GM12878 (cell line): ENCODE results near the gene NOS2. TPM values are rescaled to one million over a fixed set of nuclear protein-coding genes. Genes with fewer than 3 reads are reported as not detected.

Source experiments
- ATAC-seq: fragments of 200-7000 bp; cut with Tn5 transposase; 3 replicates; pipeline ENCODE4 v1.9.1; 2020; ENCODE audit warnings: mild to moderate bottlenecking, moderate library complexity
- BruUV-seq: library from RNA; stranded (reverse); fragments of 400-500 nt; replicated peaks from 2 replicates; lab custom pipeline; 2021; lab: Mats Ljungman, UMichigan
- CTCF ChIA-PET: fragments of 300-600 bp; sonication (Branson Sonifier 250); formaldehyde crosslinking; extraction: SDS; loops from one replicate; lab custom pipeline; 2021; ENCODE audit warnings: inconsistent platforms; lab: Yijun Ruan, JAX
- POLR2A ChIA-PET: fragments of 350-600 bp; formaldehyde crosslinking; extraction: SDS; loops from one replicate; lab custom pipeline; 2021; ENCODE audit warnings: inconsistent platforms; lab: Charles Lee
- RAD21 ChIA-PET: fragments of 300-600 bp; sonication (Branson Sonifier 250); formaldehyde crosslinking; loops from one replicate; lab custom pipeline; 2023; ENCODE audit warnings: antibody characterized with exemption; ENCODE audit not compliant: unreplicated experiment; lab: Charles Lee
- SMC1A ChIA-PET: fragments of 300-600 bp; sonication (Branson Sonifier 250); formaldehyde crosslinking; loops from one replicate; lab custom pipeline; 2023; ENCODE audit not compliant: unreplicated experiment, uncharacterized antibody; lab: Charles Lee
- DNase-seq: peaks from one replicate; pipeline ENCODE4 v3.0.0-alpha.2; 2011; ENCODE audit warnings: low read depth, low spot score
- FAIRE-seq: peaks from 3 replicates; lab custom pipeline; 2011; peaks lifted over from hg19 to GRCh38; lab: Jason Lieb, UNC
- H2AFZ ChIP-seq: 2 replicates; pipeline ENCODE4 v1.6.0; 2011; ENCODE audit warnings: low read depth, low read length, control low read depth; ENCODE audit not compliant: control insufficient read depth
- H3K27ac ChIP-seq: 2 replicates; pipeline ENCODE4 v1.5.1; 2011; ENCODE audit warnings: control low read depth; ENCODE audit not compliant: control insufficient read depth, insufficient read depth
- H3K27me3 ChIP-seq, 2 experiments: replicated peaks in 1 of 2; 2 replicates each; pipeline versions ENCODE4 v1.6.0 to v1.6.1; 2011; ENCODE audit warnings: low read length in 1 of 2; ENCODE audit not compliant: control insufficient read depth in 2 of 2, insufficient read depth in 2 of 2
- H3K36me3 ChIP-seq, 2 experiments: 2 replicates each; pipeline ENCODE4 v1.5.1; 2011; ENCODE audit warnings: low read length in 1 of 2; ENCODE audit not compliant: control insufficient read depth in 2 of 2, insufficient read depth in 2 of 2
- H3K4me1 ChIP-seq: 2 replicates; pipeline ENCODE4 v1.6.1; 2011; ENCODE audit warnings: mild to moderate bottlenecking, low read length, moderate library complexity, mixed read lengths; ENCODE audit not compliant: control insufficient read depth, insufficient read depth
- H3K4me2 ChIP-seq: 2 replicates; pipeline ENCODE4 v1.6.0; 2011; ENCODE audit warnings: control low read depth; ENCODE audit not compliant: control insufficient read depth, insufficient read depth
- H3K4me3 ChIP-seq: fragments of 200-600 bp; sonication (generic); 2 replicates; pipeline ENCODE4 v1.5.1; 2016
- H3K79me2 ChIP-seq: 2 replicates; pipeline ENCODE4 v1.6.0; 2011; ENCODE audit warnings: low read length; ENCODE audit not compliant: control insufficient read depth, insufficient read depth
- H3K9ac ChIP-seq: 2 replicates; pipeline ENCODE4 v1.8.0; 2011; ENCODE audit warnings: low read length, control low read depth, mixed read lengths; ENCODE audit not compliant: control insufficient read depth, insufficient read depth
- H3K9me3 ChIP-seq: replicated peaks from 3 replicates; pipeline ENCODE4 v1.5.1; 2011; ENCODE audit warnings: mild to moderate bottlenecking, low read length; ENCODE audit not compliant: control insufficient read depth, insufficient read depth
- H4K20me1 ChIP-seq: 2 replicates; pipeline ENCODE4 v1.6.0; 2011; ENCODE audit not compliant: control insufficient read depth, insufficient read depth
- BHLHE40 ChIP-seq, 2 experiments: fragments of 450-650 bp in 1 of 2; IDR thresholded peaks; 2 replicates each; pipeline ENCODE4 v1.6.1; 2011 to 2017; ENCODE audit warnings: low read depth in 2 of 2, borderline replicate concordance in 1 of 2, improper control_type of control experiment in 1 of 2, low read length in 1 of 2, mild to moderate bottlenecking in 1 of 2
- CBX5 ChIP-seq: sonication (generic); IDR thresholded peaks from 2 replicates; pipeline ENCODE4 v1.6.1; 2016; ENCODE audit warnings: low read depth, moderate library complexity, mild to moderate bottlenecking, inconsistent platforms
- DPF2 ChIP-seq: fragments of 450-650 bp; IDR thresholded peaks from 2 replicates; pipeline ENCODE4 v1.6.1; 2017; ENCODE audit warnings: mild to moderate bottlenecking
- PML ChIP-seq: IDR thresholded peaks from 2 replicates; pipeline ENCODE4 v1.6.1; 2012; ENCODE audit warnings: low read length, inconsistent platforms
- RCOR1 ChIP-seq: conservative IDR thresholded peaks from 2 replicates; pipeline ENCODE4 v1.6.1; 2012; ENCODE audit warnings: low read depth, low read length, improper control_type of control experiment
- SIX5 ChIP-seq: IDR thresholded peaks from 2 replicates; pipeline ENCODE4 v1.6.1; 2011; ENCODE audit warnings: mild to moderate bottlenecking, low read depth, low read length, moderate library complexity; ENCODE audit not compliant: severe bottlenecking
- SMAD5 ChIP-seq: IDR thresholded peaks from 2 replicates; pipeline ENCODE4 v1.6.1; 2016; ENCODE audit warnings: antibody characterized with exemption, low read depth
- TAF1 ChIP-seq: IDR thresholded peaks from 2 replicates; pipeline ENCODE4 v1.6.1; 2011; ENCODE audit warnings: mild to moderate bottlenecking, low read depth, low read length, borderline replicate concordance
- TARDBP ChIP-seq: IDR thresholded peaks from 2 replicates; pipeline ENCODE4 v1.6.1; 2016; ENCODE audit warnings: borderline replicate concordance
- WGBS: methylation state at CpG from one replicate; pipeline ENCODE4 v1.1.6; 2016; ENCODE audit warnings: low lambda C conversion rate; ENCODE audit not compliant: insufficient replicate concordance, insufficient coverage; ENCODE audit errors: missing lambda C conversion rate; 5-methylcytosine and 5-hydroxymethylcytosine counted together
- in situ Hi-C: fragments of 300-500 bp; cut with MboI; formaldehyde crosslinking; loops from 9 replicates; pipeline ENCODE4 v1.14.3; 2018; ENCODE audit warnings: mixed read lengths
- intact Hi-C: fragments of 100-400 bp; cut with micrococcal nuclease; formaldehyde crosslinking; loops from one replicate; pipeline ENCODE4 v1.14.2; 2022; ENCODE audit not compliant: unreplicated experiment
- polyA plus RNA-seq, 11 experiments: library from polyadenylated mRNA; depleted of rRNA in 4 of 11; unstranded in 6 of 11; stranded (reverse) in 5 of 11; fragments of >200 nt; fragmentation: Nextera tagmentation in 4 of 11; fragmentation: Illumina TruSeq in 1 of 11; extraction: Ambion mirVana in 4 of 11; extraction: Trizol in 1 of 11; gene quantifications; 1 replicate in 1 of 11; 2 replicates in 10 of 11; pipeline versions ENCODE4 v1.2.1 to v1.2.3, GENCODE V29; 2011 to 2016; ENCODE audit warnings: inconsistent platforms in 2 of 11, missing spikeins in 2 of 11, low read depth in 1 of 11
- total RNA-seq, 4 experiments: library from RNA; depleted of rRNA in 3 of 4; stranded (reverse); fragments of >200 nt in 3 of 4; fragmentation: Illumina TruSeq in 1 of 4; extraction: Trizol in 1 of 4; gene quantifications; 2 replicates each; pipeline versions ENCODE4 v1.2.1 to v1.2.3, GENCODE V29; 2013 to 2021
- TF ChIP-seq, protein P1 (sequence below): IDR thresholded peaks from 2 replicates; pipeline ENCODE4 v1.6.1; 2011; ENCODE audit warnings: low read depth, low read length, improper control_type of control experiment, borderline replicate concordance
- TF ChIP-seq, protein P2 (sequence below): fragments of 450-650 bp; IDR thresholded peaks from 2 replicates; pipeline ENCODE4 v1.6.1; 2017; ENCODE audit warnings: low read depth, mild to moderate bottlenecking, moderate library complexity
- TF ChIP-seq, protein P3 (sequence below): fragments of 450-650 bp; formaldehyde crosslinking; IDR thresholded peaks from 2 replicates; pipeline ENCODE4 v1.4.0; 2022; ENCODE audit warnings: mild to moderate bottlenecking, moderate library complexity
- TF ChIP-seq, protein P4 (sequence below): IDR thresholded peaks from 2 replicates; pipeline ENCODE4 v1.6.1; 2011; ENCODE audit warnings: mild to moderate bottlenecking, low read depth, low read length, moderate library complexity; ENCODE audit not compliant: insufficient replicate concordance
- TF ChIP-seq, protein P5 (sequence below): fragments of 150-350 bp; IDR thresholded peaks from 2 replicates; pipeline ENCODE4 v1.6.1; 2014; ENCODE audit warnings: mild to moderate bottlenecking, low read depth, low read length

NOS2 gene
- total and polyA plus RNA-seq, 10 of the 15 experiments (the other 5 are each of a cell fraction or from before 2014, with no cell fraction given): 0.01 to 0.05 (median 0.01) TPM; not detected in 7

DNA sequence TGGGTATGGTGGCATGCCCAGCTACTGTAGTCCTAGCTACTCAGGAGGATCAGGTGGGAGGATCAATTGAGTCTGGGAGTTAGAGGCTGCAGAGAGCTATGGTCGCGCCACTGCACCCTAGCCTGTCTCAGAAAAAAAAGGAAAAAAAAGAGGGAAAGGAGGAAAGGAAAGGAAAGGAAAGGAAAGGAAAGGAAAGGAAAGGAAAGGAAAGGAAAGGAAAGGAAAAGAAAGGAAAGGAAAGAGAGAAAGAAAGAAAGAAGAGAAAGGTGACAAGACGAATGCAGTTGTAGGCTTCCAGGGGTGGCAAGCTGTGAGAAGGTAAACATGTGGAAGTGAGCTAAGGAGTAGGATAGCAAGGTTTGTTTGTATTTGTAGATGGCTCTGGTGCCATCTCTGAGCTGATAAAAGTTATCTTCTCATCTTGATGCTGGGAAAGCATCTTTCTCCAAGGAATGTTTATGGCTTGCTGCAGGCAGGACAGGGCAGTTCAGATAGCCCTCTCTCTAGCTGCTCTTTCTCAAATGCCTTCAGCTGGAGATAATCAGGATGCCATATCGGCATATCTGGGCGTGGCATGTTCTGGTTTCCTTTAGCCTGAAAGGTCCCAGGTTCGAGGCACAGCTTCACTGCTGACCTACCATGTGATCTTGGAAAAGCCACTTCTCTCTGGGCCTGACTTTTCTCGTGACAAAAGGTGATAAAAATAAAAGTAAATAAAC lies 2.8 kb upstream of the NOS2 start:
- SMC1A ChIA-PET: interaction anchor here (0.6 to 4.9 kb wide), 5 partner anchors 43 to 563 kb away, joined by 3 to 45 read pairs (median 4); no protein-coding TSS in a partner anchor
- POLR2A ChIA-PET: interaction anchor here (0.6 to 1.1 kb wide), 2 partner anchors 49 to 89 kb away, joined by 3 to 5 read pairs; no protein-coding TSS in a partner anchor
- Histone ChIP-seq H3K27ac (no peak overlapping the region), H3K4me2 (no peak overlapping the region), H3K4me3 (no peak overlapping the region), H3K9me3 (no peaks in the 10 kb centered on the region; the same call in 2 of the 3 replicates), H3K4me1 (peaks cover 24% of the 10 kb centered on the region), H2AFZ (no peak overlapping the region), H3K36me3 (no peaks in the 10 kb centered on the region), H3K79me2 (no peaks in the 10 kb centered on the region), H3K9ac (no peak overlapping the region), H4K20me1 (no peaks in the 10 kb centered on the region), H3K27me3 (no peaks in the 10 kb centered on the region)
- no TSS peak for BruUV-seq
- FAIRE-seq: no peak
- intact Hi-C loops (no loop called here), in situ Hi-C loops (no loop called here)
- WGBS: 58% methylated on average over 7 of the region's 7 CpGs
- RAD21 ChIA-PET: interaction anchor here (1.1 to 10.3 kb wide), 2 partner anchors 43 to 79 kb away, joined by 5 to 439 read pairs; no protein-coding TSS in a partner anchor
- ATAC-seq: no peak
- DNase-seq: no peak
- CTCF ChIA-PET: interaction anchor here (0.6 to 20.6 kb wide), 7 partner anchors 9 to 449 kb away, joined by 3 to 664 read pairs (median 6); partner anchors contain the start of gene LYRM9
- TF ChIP-seq RCOR1 (no peak), SMAD5 (no peak), CBX5 (no peak), TARDBP (no peak), SIX5 (no peak), PML (no peak), TAF1 (no peak), DPF2 (no peak), BHLHE40 (IDR thresholded peaks at IDR 0.05; ENCODE audit: borderline replicate concordance in 1 of 2, low read depth in 2 of 2, low read length in 1 of 2) (no peak)
- TF ChIP-seq, protein P1, sequence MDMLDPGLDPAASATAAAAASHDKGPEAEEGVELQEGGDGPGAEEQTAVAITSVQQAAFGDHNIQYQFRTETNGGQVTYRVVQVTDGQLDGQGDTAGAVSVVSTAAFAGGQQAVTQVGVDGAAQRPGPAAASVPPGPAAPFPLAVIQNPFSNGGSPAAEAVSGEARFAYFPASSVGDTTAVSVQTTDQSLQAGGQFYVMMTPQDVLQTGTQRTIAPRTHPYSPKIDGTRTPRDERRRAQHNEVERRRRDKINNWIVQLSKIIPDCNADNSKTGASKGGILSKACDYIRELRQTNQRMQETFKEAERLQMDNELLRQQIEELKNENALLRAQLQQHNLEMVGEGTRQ: no peak
- TF ChIP-seq, protein P2, sequence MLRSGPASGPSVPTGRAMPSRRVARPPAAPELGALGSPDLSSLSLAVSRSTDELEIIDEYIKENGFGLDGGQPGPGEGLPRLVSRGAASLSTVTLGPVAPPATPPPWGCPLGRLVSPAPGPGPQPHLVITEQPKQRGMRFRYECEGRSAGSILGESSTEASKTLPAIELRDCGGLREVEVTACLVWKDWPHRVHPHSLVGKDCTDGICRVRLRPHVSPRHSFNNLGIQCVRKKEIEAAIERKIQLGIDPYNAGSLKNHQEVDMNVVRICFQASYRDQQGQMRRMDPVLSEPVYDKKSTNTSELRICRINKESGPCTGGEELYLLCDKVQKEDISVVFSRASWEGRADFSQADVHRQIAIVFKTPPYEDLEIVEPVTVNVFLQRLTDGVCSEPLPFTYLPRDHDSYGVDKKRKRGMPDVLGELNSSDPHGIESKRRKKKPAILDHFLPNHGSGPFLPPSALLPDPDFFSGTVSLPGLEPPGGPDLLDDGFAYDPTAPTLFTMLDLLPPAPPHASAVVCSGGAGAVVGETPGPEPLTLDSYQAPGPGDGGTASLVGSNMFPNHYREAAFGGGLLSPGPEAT: no peak
- TF ChIP-seq, protein P3, sequence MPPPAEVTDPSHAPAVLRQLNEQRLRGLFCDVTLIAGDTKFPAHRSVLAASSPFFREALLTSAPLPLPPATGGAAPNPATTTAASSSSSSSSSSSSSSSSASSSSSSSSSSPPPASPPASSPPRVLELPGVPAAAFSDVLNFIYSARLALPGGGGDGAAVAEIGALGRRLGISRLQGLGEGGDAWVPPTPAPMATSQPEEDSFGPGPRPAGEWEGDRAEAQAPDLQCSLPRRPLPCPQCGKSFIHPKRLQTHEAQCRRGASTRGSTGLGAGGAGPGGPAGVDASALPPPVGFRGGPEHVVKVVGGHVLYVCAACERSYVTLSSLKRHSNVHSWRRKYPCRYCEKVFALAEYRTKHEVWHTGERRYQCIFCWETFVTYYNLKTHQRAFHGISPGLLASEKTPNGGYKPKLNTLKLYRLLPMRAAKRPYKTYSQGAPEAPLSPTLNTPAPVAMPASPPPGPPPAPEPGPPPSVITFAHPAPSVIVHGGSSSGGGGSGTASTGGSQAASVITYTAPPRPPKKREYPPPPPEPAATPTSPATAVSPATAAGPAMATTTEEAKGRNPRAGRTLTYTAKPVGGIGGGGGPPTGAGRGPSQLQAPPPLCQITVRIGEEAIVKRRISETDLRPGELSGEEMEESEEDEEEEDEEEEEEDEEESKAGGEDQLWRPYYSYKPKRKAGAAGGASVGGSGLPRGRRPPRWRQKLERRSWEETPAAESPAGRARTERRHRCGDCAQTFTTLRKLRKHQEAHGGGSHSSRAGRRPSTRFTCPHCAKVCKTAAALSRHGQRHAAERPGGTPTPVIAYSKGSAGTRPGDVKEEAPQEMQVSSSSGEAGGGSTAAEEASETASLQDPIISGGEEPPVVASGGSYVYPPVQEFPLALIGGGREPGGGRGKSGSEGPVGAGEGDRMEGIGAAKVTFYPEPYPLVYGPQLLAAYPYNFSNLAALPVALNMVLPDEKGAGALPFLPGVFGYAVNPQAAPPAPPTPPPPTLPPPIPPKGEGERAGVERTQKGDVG (CRISPR knock-in tag): no peak
- TF ChIP-seq, protein P4, sequence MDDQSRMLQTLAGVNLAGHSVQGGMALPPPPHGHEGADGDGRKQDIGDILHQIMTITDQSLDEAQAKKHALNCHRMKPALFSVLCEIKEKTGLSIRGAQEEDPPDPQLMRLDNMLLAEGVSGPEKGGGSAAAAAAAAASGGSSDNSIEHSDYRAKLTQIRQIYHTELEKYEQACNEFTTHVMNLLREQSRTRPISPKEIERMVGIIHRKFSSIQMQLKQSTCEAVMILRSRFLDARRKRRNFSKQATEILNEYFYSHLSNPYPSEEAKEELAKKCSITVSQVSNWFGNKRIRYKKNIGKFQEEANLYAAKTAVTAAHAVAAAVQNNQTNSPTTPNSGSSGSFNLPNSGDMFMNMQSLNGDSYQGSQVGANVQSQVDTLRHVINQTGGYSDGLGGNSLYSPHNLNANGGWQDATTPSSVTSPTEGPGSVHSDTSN: no peak
- TF ChIP-seq, protein P5, sequence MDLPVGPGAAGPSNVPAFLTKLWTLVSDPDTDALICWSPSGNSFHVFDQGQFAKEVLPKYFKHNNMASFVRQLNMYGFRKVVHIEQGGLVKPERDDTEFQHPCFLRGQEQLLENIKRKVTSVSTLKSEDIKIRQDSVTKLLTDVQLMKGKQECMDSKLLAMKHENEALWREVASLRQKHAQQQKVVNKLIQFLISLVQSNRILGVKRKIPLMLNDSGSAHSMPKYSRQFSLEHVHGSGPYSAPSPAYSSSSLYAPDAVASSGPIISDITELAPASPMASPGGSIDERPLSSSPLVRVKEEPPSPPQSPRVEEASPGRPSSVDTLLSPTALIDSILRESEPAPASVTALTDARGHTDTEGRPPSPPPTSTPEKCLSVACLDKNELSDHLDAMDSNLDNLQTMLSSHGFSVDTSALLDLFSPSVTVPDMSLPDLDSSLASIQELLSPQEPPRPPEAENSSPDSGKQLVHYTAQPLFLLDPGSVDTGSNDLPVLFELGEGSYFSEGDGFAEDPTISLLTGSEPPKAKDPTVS: no peak
